SK-N-SH treated with all-trans-retinoic acid at 6 μM for 48 hours (cell line): ENCODE data around the gene BEND6.

Experiments
- ATAC-seq: fragments of 200-7000 bp; cut with Tn5 transposase; 3 replicates; pipeline ENCODE4 v1.9.1; 2020; ENCODE audit warnings: mild to moderate bottlenecking, moderate library complexity
- ARNTL ChIP-seq: fragments of 450-650 bp; formaldehyde crosslinking; IDR thresholded peaks from 2 replicates; pipeline ENCODE4 v1.5.0; 2020; ENCODE audit warnings: low read depth, mild to moderate bottlenecking, moderate library complexity, borderline replicate concordance
- BACH2 ChIP-seq: fragments of 250-450 bp; sonication (Bioruptor Pico); IDR thresholded peaks from 2 replicates; pipeline ENCODE4 v1.9.0; 2021; ENCODE audit warnings: mild to moderate bottlenecking, borderline replicate concordance
- CREB5 ChIP-seq: fragments of 250-450 bp; sonication (Bioruptor Pico); IDR thresholded peaks from 2 replicates; pipeline ENCODE4 v1.5.1; 2020; ENCODE audit warnings: low read depth, mild to moderate bottlenecking, moderate library complexity
- CSDC2 ChIP-seq: fragments of 250-450 bp; sonication (Bioruptor Pico); IDR thresholded peaks from 2 replicates; pipeline ENCODE4 v1.5.0; 2020; ENCODE audit warnings: mild to moderate bottlenecking, moderate library complexity
- CSRNP3 ChIP-seq: fragments of 250-450 bp; sonication (Bioruptor Pico); IDR thresholded peaks from 2 replicates; pipeline ENCODE4 v1.5.1; 2021; ENCODE audit warnings: mild to moderate bottlenecking, moderate library complexity
- ESRRG ChIP-seq: fragments of 250-450 bp; sonication (Bioruptor Pico); IDR thresholded peaks from 2 replicates; pipeline ENCODE4 v1.6.1; 2021; ENCODE audit warnings: mild to moderate bottlenecking
- GLIS3 ChIP-seq: fragments of 250-450 bp; sonication (Bioruptor Pico); IDR thresholded peaks from 2 replicates; pipeline ENCODE4 v1.5.0; 2020; ENCODE audit warnings: mild to moderate bottlenecking, moderate library complexity
- ISL1 ChIP-seq: fragments of 250-450 bp; sonication (Bioruptor Pico); IDR thresholded peaks from 2 replicates; pipeline ENCODE4 v2.1.2; 2022; ENCODE audit warnings: mild to moderate bottlenecking, moderate library complexity
- OSR1 ChIP-seq: fragments of 250-450 bp; sonication (Bioruptor Pico); IDR thresholded peaks from 2 replicates; pipeline ENCODE4 v1.8.0; 2022; ENCODE audit warnings: moderate library complexity, mild to moderate bottlenecking, inconsistent platforms
- PATZ1 ChIP-seq: fragments of 250-450 bp; sonication (Bioruptor Pico); IDR thresholded peaks from 2 replicates; pipeline ENCODE4 v1.8.0; 2020; ENCODE audit warnings: mild to moderate bottlenecking, moderate library complexity, borderline replicate concordance
- POU6F1 ChIP-seq: fragments of 250-450 bp; sonication (Bioruptor Pico); IDR thresholded peaks from 2 replicates; pipeline ENCODE4 v1.8.0; 2021; ENCODE audit warnings: low read depth, mild to moderate bottlenecking, moderate library complexity, borderline replicate concordance
- PPARA ChIP-seq: fragments of 250-450 bp; sonication (Bioruptor Pico); IDR thresholded peaks from 2 replicates; pipeline ENCODE4 v1.5.0; 2020; ENCODE audit warnings: mild to moderate bottlenecking, borderline replicate concordance
- RARB ChIP-seq: fragments of 250-450 bp; sonication (Bioruptor Pico); IDR thresholded peaks from 2 replicates; pipeline ENCODE4 v1.8.0; 2021; ENCODE audit warnings: mild to moderate bottlenecking, moderate library complexity
- SNAI2 ChIP-seq: fragments of 250-450 bp; sonication (Bioruptor Pico); IDR thresholded peaks from 2 replicates; pipeline ENCODE4 v1.5.0; 2020; ENCODE audit warnings: mild to moderate bottlenecking, moderate library complexity
- TSHZ2 ChIP-seq: fragments of 250-450 bp; sonication (Bioruptor Pico); IDR thresholded peaks from 2 replicates; pipeline ENCODE4 v1.5.0; 2020; ENCODE audit warnings: mild to moderate bottlenecking, moderate library complexity
- ZC3H10 ChIP-seq: fragments of 250-450 bp; sonication (Bioruptor Pico); IDR thresholded peaks from 2 replicates; pipeline ENCODE4 v1.5.1; 2021; ENCODE audit warnings: mild to moderate bottlenecking, moderate library complexity
- ZFP30 ChIP-seq: fragments of 450-650 bp; formaldehyde crosslinking; IDR thresholded peaks from 2 replicates; pipeline ENCODE4 v1.5.0; 2022; ENCODE audit warnings: mild to moderate bottlenecking, moderate library complexity
- ZNF565 ChIP-seq: fragments of 450-650 bp; formaldehyde crosslinking; conservative IDR thresholded peaks from 2 replicates; pipeline ENCODE4 v1.5.0; 2020; ENCODE audit warnings: low read depth, mild to moderate bottlenecking, moderate library complexity
- ZNF70 ChIP-seq: fragments of 450-650 bp; formaldehyde crosslinking; IDR thresholded peaks from 2 replicates; pipeline ENCODE4 v1.5.0; 2020; ENCODE audit warnings: mild to moderate bottlenecking, moderate library complexity
- ZNF8 ChIP-seq: fragments of 450-650 bp; formaldehyde crosslinking; IDR thresholded peaks from 2 replicates; pipeline ENCODE4 v1.5.0; 2020; ENCODE audit warnings: mild to moderate bottlenecking, moderate library complexity

The BEND6 gene

GRCh38 chr6:56978530-56978929 lies 23.6 kb downstream of the BEND6 start:
- TF ChIP-seq SNAI2 (CRISPR knock-in tag) (no peak), ARNTL (CRISPR knock-in tag) (no peak), CREB5 (no peak), TSHZ2 (CRISPR knock-in tag) (no peak), CSRNP3 (CRISPR knock-in tag) (no peak), POU6F1 (CRISPR knock-in tag) (no peak), GLIS3 (CRISPR knock-in tag) (no peak), BACH2 (CRISPR knock-in tag) (no peak), ZFP30 (CRISPR knock-in tag) (no peak), ESRRG (CRISPR knock-in tag) (no peak), ISL1 (no peak), ZNF8 (CRISPR knock-in tag) (no peak), ZNF565 (CRISPR knock-in tag) (no peak)
- TF ChIP-seq, all 23 proteins: peak for 0
- ATAC-seq = no peak

GRCh38 chr6:56984361-56984760 lies 29.5 kb downstream of the BEND6 start:
- ATAC-seq = no peak
- TF ChIP-seq CREB5 = no peak

GRCh38 chr6:56984884-56985283 lies 30.0 kb downstream of the BEND6 start:
- TF ChIP-seq ZNF8 (CRISPR knock-in tag) (no peak), ZNF565 (CRISPR knock-in tag) (no peak), PPARA (CRISPR knock-in tag) (no peak), CSDC2 (CRISPR knock-in tag) (no peak), OSR1 (CRISPR knock-in tag) (no peak), RARB (CRISPR knock-in tag) (no peak)
- ATAC-seq = no peak

GRCh38 chr6:56986611-56987010 lies 31.7 kb downstream of the BEND6 start:
- no peak for ATAC-seq
- TF ChIP-seq ZNF565 (CRISPR knock-in tag) = no peak
- no peak for TF ChIP-seq ISL1
- no peak for TF ChIP-seq ESRRG (CRISPR knock-in tag)
- no peak for TF ChIP-seq ZFP30 (CRISPR knock-in tag)
- no peak for TF ChIP-seq ZNF70 (CRISPR knock-in tag)
- no peak for TF ChIP-seq PATZ1 (CRISPR knock-in tag)
- TF ChIP-seq ZC3H10 (CRISPR knock-in tag) = no peak
- no peak for TF ChIP-seq RARB (CRISPR knock-in tag)
- TF ChIP-seq POU6F1 (CRISPR knock-in tag) = no peak
- TF ChIP-seq OSR1 (CRISPR knock-in tag) = no peak
- TF ChIP-seq PPARA (CRISPR knock-in tag) = no peak
